Endothelial cell of umbilical vein (primary cell): Measurements from ENCODE around the gene ZFR2. TPM values are rescaled to one million over a fixed set of nuclear protein-coding genes. Genes with fewer than 3 reads are reported as not detected.

ENCODE experiments used
- BruUV-seq: library from RNA; stranded (reverse); fragments of 400-500 nt; replicated peaks from 2 replicates; lab custom pipeline; 2021; lab: Mats Ljungman, UMichigan
- CTCF ChIA-PET: fragments of 300-600, 350-600 bp; sonication (Branson Sonifier 250); formaldehyde crosslinking; loops from one replicate; lab custom pipeline; 2021; ENCODE audit warnings: antibody characterized with exemption, inconsistent platforms; lab: Charles Lee
- POLR2A ChIA-PET: fragments of 300-600, 350-600 bp; sonication (Branson Sonifier 250); formaldehyde crosslinking; loops from one replicate; lab custom pipeline; 2021; ENCODE audit warnings: antibody characterized with exemption, inconsistent platforms; lab: Charles Lee
- DNase-seq: peaks from one replicate; pipeline ENCODE4 v3.0.0-alpha.2; 2011; ENCODE audit warnings: low read depth, low spot score
- FAIRE-seq: peaks from 2 replicates; lab custom pipeline; 2011; peaks lifted over from hg19 to GRCh38; lab: Jason Lieb, UNC
- H2AFZ ChIP-seq: 2 replicates; pipeline ENCODE4 v1.6.0; 2012; ENCODE audit warnings: low read depth, low read length, control low read depth, inconsistent platforms
- H3K27ac ChIP-seq: 2 replicates; pipeline ENCODE4 v1.5.1; 2011; ENCODE audit warnings: low read depth, mild to moderate bottlenecking, control low read depth, low read length, moderate library complexity; ENCODE audit not compliant: insufficient read depth
- H3K27me3 ChIP-seq, 2 experiments: 2 replicates each; pipeline versions ENCODE4 v1.6.0 to v1.6.1; 2011; ENCODE audit warnings: low read length in 2 of 2, mixed read lengths in 1 of 2; ENCODE audit not compliant: control insufficient read depth in 2 of 2, insufficient read depth in 2 of 2
- H3K36me3 ChIP-seq, 2 experiments: 2 replicates in 1 of 2; 3 replicates in 1 of 2; pipeline ENCODE4 v1.5.1; 2011; ENCODE audit warnings: low read length in 2 of 2, mild to moderate bottlenecking in 1 of 2, moderate library complexity in 1 of 2; ENCODE audit not compliant: control insufficient read depth in 2 of 2, insufficient read depth in 2 of 2; ENCODE audit errors: extremely low read depth in 1 of 2
- H3K4me1 ChIP-seq: 3 replicates; pipeline ENCODE4 v1.5.1; 2011; ENCODE audit warnings: mild to moderate bottlenecking, low read length; ENCODE audit not compliant: control insufficient read depth, insufficient read depth; ENCODE audit errors: extremely low read depth
- H3K4me2 ChIP-seq: 2 replicates; pipeline ENCODE4 v1.6.1; 2011; ENCODE audit warnings: low read length, control low read depth, mixed read lengths; ENCODE audit not compliant: insufficient read depth
- H3K4me3 ChIP-seq, 3 experiments: fragments of 200-600 bp in 1 of 3; sonication (generic), shearing (Covaris generic) in 1 of 3; replicated peaks in 1 of 3; 2 replicates each; pipeline ENCODE4 v1.5.1; 2011 to 2016; ENCODE audit warnings: control low read depth in 3 of 3, low read length in 3 of 3, mild to moderate bottlenecking in 2 of 3, inconsistent platforms in 1 of 3, low read depth in 1 of 3, moderate library complexity in 1 of 3; ENCODE audit not compliant: insufficient read depth in 1 of 3
- H3K79me2 ChIP-seq: 2 replicates; pipeline ENCODE4 v1.6.0; 2012; ENCODE audit warnings: low read length, inconsistent platforms; ENCODE audit not compliant: control insufficient read depth, insufficient read depth
- H3K9ac ChIP-seq: replicated peaks from 2 replicates; pipeline ENCODE3; 2011; ENCODE audit warnings: low read length, control low read depth; ENCODE audit not compliant: insufficient read depth; ENCODE audit errors: extremely low read depth
- H3K9me1 ChIP-seq: replicated peaks from 3 replicates; pipeline ENCODE4 v1.6.0; 2011; ENCODE audit warnings: mild to moderate bottlenecking, low read length; ENCODE audit not compliant: control insufficient read depth, insufficient read depth; ENCODE audit errors: extremely low read depth
- H3K9me3 ChIP-seq: replicated peaks from 2 replicates; pipeline ENCODE4 v1.5.1; 2012; ENCODE audit warnings: low read length, inconsistent platforms; ENCODE audit not compliant: control insufficient read depth, insufficient read depth
- H4K20me1 ChIP-seq: replicated peaks from 2 replicates; pipeline ENCODE3; 2011; ENCODE audit warnings: mild to moderate bottlenecking, low read length; ENCODE audit not compliant: control insufficient read depth, insufficient read depth; ENCODE audit errors: extremely low read depth
- EZH2 ChIP-seq: IDR thresholded peaks from 2 replicates; pipeline ENCODE4 v1.6.1; 2012; ENCODE audit warnings: borderline replicate concordance, low read depth, mild to moderate bottlenecking, moderate library complexity, low read length, inconsistent platforms; ENCODE audit not compliant: severe bottlenecking
- FOS ChIP-seq: IDR thresholded peaks from 2 replicates; pipeline ENCODE4 v1.6.1; 2011; ENCODE audit warnings: mild to moderate bottlenecking, low read length, moderate library complexity, borderline replicate concordance; ENCODE audit not compliant: insufficient read depth
- JUN ChIP-seq: IDR thresholded peaks from 2 replicates; pipeline ENCODE4 v1.6.1; 2011; ENCODE audit warnings: borderline replicate concordance, low read depth; ENCODE audit not compliant: insufficient read length, insufficient read depth
- MYC ChIP-seq: IDR thresholded peaks from one replicate; pipeline ENCODE4 v1.6.1; 2011; ENCODE audit warnings: mild to moderate bottlenecking, low read depth, low read length
- POLR2AphosphoS5 ChIP-seq: IDR thresholded peaks from 2 replicates; pipeline ENCODE4 v1.6.1; 2012; ENCODE audit warnings: low read depth, mild to moderate bottlenecking, control low read depth, low read length, moderate library complexity; ENCODE audit not compliant: insufficient read depth
- dilution Hi-C: fragments of 300-500 bp; cut with MboI; formaldehyde crosslinking; loops from one replicate; pipeline ENCODE4 v1.15.0; 2019; ENCODE audit warnings: low sequenced_read_pairs; ENCODE audit not compliant: extremely low pct_ligation_motif_present
- intact Hi-C: fragments of 100-400 bp; cut with micrococcal nuclease; formaldehyde crosslinking; loops from one replicate; pipeline ENCODE4 v1.10.0; 2022
- polyA plus RNA-seq, 4 experiments: library from polyadenylated mRNA; depleted of rRNA in 3 of 4; stranded (reverse) in 3 of 4; unstranded in 1 of 4; fragments of >200 nt; gene quantifications; 2 replicates each; pipeline versions ENCODE4 v1.2.1 to v1.2.3, GENCODE V29; 2011 to 2012; ENCODE audit warnings: missing spikeins in 1 of 4
- total RNA-seq: library from RNA; stranded (reverse); gene quantifications from 2 replicates; pipeline ENCODE4 v1.2.3, GENCODE V29; 2021
- TF ChIP-seq, protein P1 (sequence below): IDR thresholded peaks from 2 replicates; pipeline ENCODE4 v1.6.1; 2011; ENCODE audit not compliant: insufficient read depth, insufficient read length

Gene ZFR2
- total and polyA plus RNA-seq, 2 donors (not counting 3 experiments of a cell fraction or from before 2014, with no cell fraction given) = not detected

DNA sequence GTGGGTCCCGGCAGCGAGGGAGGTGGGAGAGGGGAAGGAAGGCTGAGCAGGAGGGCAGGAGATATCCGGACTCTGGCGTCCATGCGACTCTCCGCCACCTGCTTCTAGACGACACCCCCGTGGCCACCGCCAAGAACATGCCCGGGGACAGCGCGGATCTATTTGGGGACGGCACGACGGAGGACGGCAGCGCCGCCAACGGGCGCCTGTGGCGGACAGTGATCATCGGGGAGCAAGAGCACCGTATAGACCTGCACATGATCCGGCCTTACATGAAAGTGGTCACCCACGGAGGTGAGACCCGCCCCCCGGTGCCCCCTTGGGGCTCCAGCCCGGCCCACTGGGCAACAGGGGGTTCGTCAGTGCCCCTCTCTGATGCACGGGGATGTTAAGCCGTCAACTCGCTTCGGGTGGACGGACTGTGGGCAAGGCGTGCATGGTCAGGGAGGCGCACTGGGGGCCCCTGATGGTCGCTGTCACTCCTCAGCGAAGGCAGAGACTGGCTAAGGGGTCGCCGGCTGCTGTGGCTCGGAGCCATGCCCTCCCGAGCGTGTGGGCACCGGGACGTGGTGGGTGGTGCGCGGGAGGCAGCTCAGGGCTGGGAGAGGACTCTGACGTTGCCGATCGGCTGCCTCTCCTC lies 38.9 kb upstream of the ZFR2 start:
- intact Hi-C loops (no loop called here), dilution Hi-C loops (no loop called here)
- Histone ChIP-seq H3K9ac (no peak overlapping the region), H4K20me1 (no peaks in the 10 kb centered on the region), H3K9me3 (no peaks in the 10 kb centered on the region), H3K4me1 (no peaks in the 10 kb centered on the region), H3K9me1 (no peaks in the 10 kb centered on the region), H3K27me3 (no peaks in the 10 kb centered on the region), H3K4me3 (no peak overlapping the region), H2AFZ (no peak overlapping the region), H3K36me3 (no peaks in the 10 kb centered on the region), H3K79me2 (no peaks in the 10 kb centered on the region), H3K4me2 (no peak overlapping the region), H3K27ac (no peak overlapping the region)
- CTCF ChIA-PET = no interaction called here
- no peak for FAIRE-seq
- DNase-seq = no peak
- TF ChIP-seq POLR2AphosphoS5 = no peak
- TF ChIP-seq, protein P1, sequence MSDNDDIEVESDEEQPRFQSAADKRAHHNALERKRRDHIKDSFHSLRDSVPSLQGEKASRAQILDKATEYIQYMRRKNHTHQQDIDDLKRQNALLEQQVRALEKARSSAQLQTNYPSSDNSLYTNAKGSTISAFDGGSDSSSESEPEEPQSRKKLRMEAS = no peak
- no TSS peak for BruUV-seq
- POLR2A ChIA-PET = no interaction called here

- Histone ChIP-seq H3K79me2 (no peaks in the 10 kb centered on the region), H3K27ac (no peak overlapping the region), H3K36me3 (no peaks in the 10 kb centered on the region), H3K9me1 (no peaks in the 10 kb centered on the region), H3K4me1 (no peaks in the 10 kb centered on the region), H3K9me3 (no peaks in the 10 kb centered on the region), H3K4me3 (no peak overlapping the region), H3K27me3 (peaks cover 0 to 1% of the 10 kb centered on the region in 2 experiments), H3K4me2 (no peak overlapping the region), H4K20me1 (no peaks in the 10 kb centered on the region), H3K9ac (no peak overlapping the region), H2AFZ (no peak overlapping the region)
- ChIA-PET CTCF (interaction anchor here (1.3 kb wide), 1 partner anchor 82 kb away, joined by 3 read pairs; no protein-coding TSS in a partner anchor), POLR2A (no interaction called here)
- intact Hi-C loops = no loop called here
- FAIRE-seq (no peak), DNase-seq (no peak)
- no peak for TF ChIP-seq POLR2AphosphoS5
- TF ChIP-seq JUN = no peak
- no peak for TF ChIP-seq EZH2
- no peak for TF ChIP-seq MYC
- no peak for TF ChIP-seq FOS
- BruUV-seq = no TSS peak
- dilution Hi-C loops = no loop called here
These were observed 35.4 kb upstream of the ZFR2 start for GRCh38 chr19:3904233-3904632.
